ENCODE results near the gene CSMD2. TPM values are rescaled to one million over a fixed set of nuclear protein-coding genes. Genes with fewer than 3 reads are reported as not detected.

The CSMD2 gene
- total and polyA plus RNA-seq, 2 of the 8 experiments (the other 6 are each of a cell fraction or from before 2014, with no cell fraction given): 7.0 to 14.7 TPM

DNA sequence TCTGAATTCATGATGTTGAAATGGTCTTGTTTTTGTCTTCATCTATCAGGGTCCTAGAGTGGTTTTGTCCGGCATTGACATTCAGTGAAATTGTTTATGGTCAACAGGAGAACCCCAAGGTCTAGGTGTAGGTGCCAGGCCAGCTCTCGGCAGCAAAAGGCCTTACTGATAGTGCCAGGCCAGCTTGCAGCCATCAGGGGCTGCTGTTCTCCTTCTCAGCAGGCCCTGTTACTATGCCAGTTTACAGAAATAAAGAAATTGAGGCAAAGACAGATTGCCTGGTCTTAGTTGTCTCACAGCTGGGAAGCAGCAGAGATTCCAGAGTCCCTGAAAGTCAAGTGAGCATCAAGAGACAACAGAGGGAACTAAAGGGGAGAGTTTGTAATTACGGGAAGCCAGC is 289.2 kb downstream of the CSMD2 start (continued):
- TF ChIP-seq GTF2F1 (IDR thresholded peaks at IDR 0.05; ENCODE audit: borderline replicate concordance, low read depth, low read length): no peak
- TF ChIP-seq, protein P1, sequence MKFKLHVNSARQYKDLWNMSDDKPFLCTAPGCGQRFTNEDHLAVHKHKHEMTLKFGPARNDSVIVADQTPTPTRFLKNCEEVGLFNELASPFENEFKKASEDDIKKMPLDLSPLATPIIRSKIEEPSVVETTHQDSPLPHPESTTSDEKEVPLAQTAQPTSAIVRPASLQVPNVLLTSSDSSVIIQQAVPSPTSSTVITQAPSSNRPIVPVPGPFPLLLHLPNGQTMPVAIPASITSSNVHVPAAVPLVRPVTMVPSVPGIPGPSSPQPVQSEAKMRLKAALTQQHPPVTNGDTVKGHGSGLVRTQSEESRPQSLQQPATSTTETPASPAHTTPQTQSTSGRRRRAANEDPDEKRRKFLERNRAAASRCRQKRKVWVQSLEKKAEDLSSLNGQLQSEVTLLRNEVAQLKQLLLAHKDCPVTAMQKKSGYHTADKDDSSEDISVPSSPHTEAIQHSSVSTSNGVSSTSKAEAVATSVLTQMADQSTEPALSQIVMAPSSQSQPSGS (IDR thresholded peaks at IDR 0.05; ENCODE audit: low read length): no peak
